MCF 10A (cell line): Measurements from ENCODE around the gene ZBTB9. TPM values are rescaled to one million over a fixed set of nuclear protein-coding genes. Genes with fewer than 3 reads are reported as not detected.

Source experiments
- BruUV-seq: library from RNA; stranded (reverse); fragments of 400-500 nt; replicated peaks from 2 replicates; lab custom pipeline; 2021; lab: Mats Ljungman, UMichigan
- CTCF ChIA-PET: fragments of 300-600 bp; sonication (Branson Sonifier 250); formaldehyde crosslinking; extraction: SDS; loops from one replicate; lab custom pipeline; 2021; ENCODE audit warnings: antibody characterized with exemption, inconsistent platforms; lab: Yijun Ruan, JAX
- POLR2A ChIA-PET: fragments of 300-600, 350-650 bp; sonication (Branson Sonifier 250); formaldehyde crosslinking; extraction: SDS; loops from one replicate; lab custom pipeline; 2020; ENCODE audit warnings: antibody characterized with exemption, inconsistent platforms; lab: Yijun Ruan, JAX
- DNase-seq: peaks from one replicate; pipeline ENCODE4 v3.0.0-alpha.2; 2018; ENCODE audit not compliant: unreplicated experiment
- H3K27ac Mint-ChIP-seq: one replicate; pipeline ENCODE4 v1.8.0; 2022; ENCODE audit warnings: mild to moderate bottlenecking, low read depth, mixed read lengths; ENCODE audit not compliant: unreplicated experiment
- H3K27me3 Mint-ChIP-seq: one replicate; pipeline ENCODE4 v1.8.0; 2022; ENCODE audit warnings: mixed read lengths; ENCODE audit not compliant: insufficient read depth, unreplicated experiment
- H3K36me3 Mint-ChIP-seq: one replicate; pipeline ENCODE4 v1.8.0; 2022; ENCODE audit warnings: mild to moderate bottlenecking, moderate library complexity, mixed read lengths; ENCODE audit not compliant: insufficient read depth, unreplicated experiment
- H3K4me1 Mint-ChIP-seq: one replicate; pipeline ENCODE4 v1.8.0; 2022; ENCODE audit warnings: mixed read lengths; ENCODE audit not compliant: insufficient read depth, unreplicated experiment
- H3K4me3 Mint-ChIP-seq: one replicate; pipeline ENCODE4 v1.8.0; 2022; ENCODE audit warnings: mild to moderate bottlenecking, moderate library complexity, mixed read lengths; ENCODE audit not compliant: unreplicated experiment
- H3K9me3 Mint-ChIP-seq: one replicate; pipeline ENCODE4 v1.8.0; 2022; ENCODE audit warnings: mixed read lengths; ENCODE audit not compliant: unreplicated experiment
- CTCF ChIP-seq: fragments of 200-600 bp; IDR thresholded peaks from one replicate; pipeline ENCODE4 v1.8.0; 2022; ENCODE audit warnings: antibody characterized with exemption, mild to moderate bottlenecking; ENCODE audit not compliant: unreplicated experiment
- intact Hi-C: fragments of 100-400 bp; cut with micrococcal nuclease; formaldehyde crosslinking; loops from 2 replicates; pipeline ENCODE4 v1.14.1; 2022
- total RNA-seq: library from RNA; stranded (reverse); gene quantifications from 2 replicates; pipeline ENCODE4 v1.2.3, GENCODE V29; 2022

The ZBTB9 gene
- total RNA-seq, 1 experiment from 2014 or later, result 7.5 TPM

DNA sequence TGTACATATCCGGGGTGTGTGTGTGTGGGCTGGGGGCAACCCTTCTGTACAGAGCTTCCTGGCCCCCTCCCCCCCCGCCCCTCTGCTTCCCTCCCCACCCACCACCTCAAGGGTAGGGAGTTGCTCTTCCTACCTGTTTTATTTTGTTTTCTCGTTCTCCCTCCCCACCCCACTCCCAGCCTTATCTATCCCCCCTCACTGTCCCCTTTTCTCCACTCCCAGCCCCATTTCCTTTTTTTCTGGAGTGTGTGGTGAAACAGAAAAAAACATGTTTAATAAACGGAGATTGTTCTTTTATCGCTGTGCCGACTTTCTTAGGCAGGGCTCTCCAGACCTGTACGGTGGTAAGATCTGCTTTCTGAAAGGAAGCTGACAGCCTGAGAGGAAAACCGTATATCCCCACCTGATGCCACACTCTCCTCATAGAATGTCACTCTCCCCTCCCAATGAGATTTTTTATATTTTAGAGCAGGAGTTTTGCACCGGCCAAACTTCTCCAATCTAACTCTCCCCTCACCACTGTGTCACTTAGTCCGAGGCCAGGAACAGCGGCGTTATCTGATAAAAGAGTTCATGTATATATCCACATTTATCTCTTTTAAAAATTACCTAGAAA is 875 bp upstream of the ZBTB9 start:
- POLR2A ChIA-PET, result interaction anchor here (0.5 to 3.1 kb wide), 28 partner anchors 9 to 828 kb away, joined by 3 to 23 read pairs (median 4); partner anchors contain the start of genes BAK1, CUTA, ITPR3 and RGL2
- Mint-ChIP-seq H3K4me3 (peak overlapping the region; percentile 89), H3K36me3 (peaks cover 21% of the 10 kb centered on the region), H3K27ac (peak overlapping the region; percentile 72), H3K9me3 (no peaks in the 10 kb centered on the region), H3K4me1 (peaks cover 22% of the 10 kb centered on the region), H3K27me3 (no peaks in the 10 kb centered on the region)
- TF ChIP-seq CTCF, result no peak
- CTCF ChIA-PET, result interaction anchor here (0.5 to 0.6 kb wide), 3 partner anchors 16 to 478 kb away, joined by 3 to 4 read pairs (median 3); no protein-coding TSS in a partner anchor
- no TSS peak for BruUV-seq
- intact Hi-C loops, result loop anchor here (1.0 kb wide), 1 partner anchor 126 kb away; no protein-coding TSS in a partner anchor
- no peak for DNase-seq

DNA sequence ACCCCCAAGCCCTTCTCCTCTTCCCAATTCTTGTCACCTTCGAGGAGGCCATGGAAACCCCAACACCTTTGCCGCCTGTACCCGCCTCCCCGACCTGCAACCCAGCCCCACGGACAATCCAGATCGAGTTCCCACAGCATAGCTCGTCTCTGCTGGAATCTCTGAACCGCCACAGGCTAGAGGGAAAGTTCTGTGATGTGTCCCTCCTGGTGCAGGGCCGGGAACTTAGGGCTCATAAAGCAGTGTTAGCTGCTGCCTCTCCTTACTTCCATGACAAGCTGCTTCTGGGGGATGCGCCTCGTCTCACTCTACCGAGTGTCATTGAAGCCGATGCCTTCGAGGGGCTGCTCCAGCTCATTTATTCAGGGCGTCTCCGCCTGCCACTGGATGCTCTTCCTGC is 675 bp downstream of the ZBTB9 start:
- BruUV-seq, result TSS peak; percentile 47
- peaks cover 15% of the 10 kb centered on the region for H3K36me3 Mint-ChIP-seq
- intact Hi-C loops, result no loop called here
- H3K9me3 Mint-ChIP-seq, result no peaks in the 10 kb centered on the region
- ChIA-PET POLR2A (interaction anchor here (0.7 to 3.1 kb wide), 18 partner anchors 10 to 387 kb away, joined by 3 to 23 read pairs (median 5); partner anchors contain the start of genes BAK1, CUTA and ITPR3), CTCF (interaction anchor here (1.0 to 1.6 kb wide), 2 partner anchors 130 to 245 kb away, joined by 3 to 6 read pairs; no protein-coding TSS in a partner anchor)
- H3K4me3 Mint-ChIP-seq, result peak overlapping the region; percentile 89
- no peaks in the 10 kb centered on the region for H3K27me3 Mint-ChIP-seq
- TF ChIP-seq CTCF, result no peak
- H3K4me1 Mint-ChIP-seq, result peaks cover 22% of the 10 kb centered on the region
- DNase-seq, result no peak
- peak overlapping the region; percentile 72 for H3K27ac Mint-ChIP-seq

DNA sequence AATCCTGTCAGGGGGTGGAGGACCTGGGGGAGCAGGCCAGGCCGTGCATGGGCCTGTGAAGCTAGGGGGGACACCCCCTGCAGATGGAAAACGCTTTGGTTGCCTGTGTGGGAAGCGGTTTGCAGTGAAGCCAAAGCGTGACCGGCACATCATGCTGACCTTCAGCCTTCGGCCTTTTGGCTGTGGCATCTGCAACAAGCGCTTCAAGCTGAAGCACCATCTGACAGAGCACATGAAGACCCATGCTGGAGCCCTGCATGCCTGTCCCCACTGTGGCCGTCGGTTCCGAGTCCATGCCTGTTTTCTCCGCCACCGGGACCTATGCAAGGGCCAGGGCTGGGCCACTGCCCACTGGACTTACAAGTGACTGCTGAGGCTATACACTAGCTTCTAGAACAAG is 1.8 kb downstream of the ZBTB9 start:
- intact Hi-C loops, result no loop called here
- DNase-seq, result no peak
- no peak overlapping the region for H3K27ac Mint-ChIP-seq
- no TSS peak for BruUV-seq
- CTCF ChIA-PET, result interaction anchor here (0.6 to 0.7 kb wide), 3 partner anchors 12 to 1341 kb away, joined by 3 read pairs; no protein-coding TSS in a partner anchor
- no peaks in the 10 kb centered on the region for H3K9me3 Mint-ChIP-seq
- H3K4me1 Mint-ChIP-seq, result peaks cover 15% of the 10 kb centered on the region
- POLR2A ChIA-PET, result interaction anchor here (0.7 to 3.1 kb wide), 3 partner anchors 123 to 1671 kb away, joined by 3 to 19 read pairs (median 3); partner anchors contain the start of gene BAK1
- no peak for TF ChIP-seq CTCF
- H3K27me3 Mint-ChIP-seq, result no peaks in the 10 kb centered on the region
- peaks cover 15% of the 10 kb centered on the region for H3K36me3 Mint-ChIP-seq
- H3K4me3 Mint-ChIP-seq, result no peak overlapping the region

DNA sequence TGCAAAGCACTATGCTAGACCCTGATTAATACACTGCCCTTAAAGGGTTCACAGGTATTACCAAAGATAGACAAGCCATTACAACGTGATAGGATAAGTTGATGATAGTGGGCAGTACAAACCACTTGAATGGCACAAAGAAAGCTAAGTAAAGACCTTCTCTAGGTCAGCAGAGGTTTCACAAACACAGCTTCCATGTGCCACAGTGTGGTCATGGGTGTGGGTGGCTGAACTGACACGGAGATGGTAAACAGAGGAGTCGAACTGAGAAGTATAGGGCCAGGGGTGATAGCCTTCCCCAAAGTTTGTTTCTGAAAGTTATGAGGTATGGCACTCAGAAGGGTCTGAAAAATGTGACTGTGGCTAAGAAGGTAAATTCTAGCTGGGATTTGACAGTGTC is 4.3 kb downstream of the ZBTB9 start:
- Mint-ChIP-seq H3K36me3 (peaks cover 15% of the 10 kb centered on the region), H3K4me3 (no peak overlapping the region), H3K4me1 (peaks cover 7% of the 10 kb centered on the region), H3K27ac (no peak overlapping the region), H3K27me3 (no peaks in the 10 kb centered on the region), H3K9me3 (no peaks in the 10 kb centered on the region)
- intact Hi-C loops, result no loop called here
- ChIA-PET CTCF (no interaction called here), POLR2A (interaction anchor here (1.0 to 2.0 kb wide), 2 partner anchors 11 to 34 kb away, joined by 4 to 5 read pairs; no protein-coding TSS in a partner anchor)
- TF ChIP-seq CTCF, result no peak
- DNase-seq, result no peak
- no TSS peak for BruUV-seq
